ENCODE measurements around the gene TTC31. TPM values are rescaled to one million over a fixed set of nuclear protein-coding genes. Genes with fewer than 3 reads are reported as not detected.

The TTC31 gene
- total and polyA plus RNA-seq, 4 donors = 9.9 to 26.4 (median 15.8) TPM

DNA sequence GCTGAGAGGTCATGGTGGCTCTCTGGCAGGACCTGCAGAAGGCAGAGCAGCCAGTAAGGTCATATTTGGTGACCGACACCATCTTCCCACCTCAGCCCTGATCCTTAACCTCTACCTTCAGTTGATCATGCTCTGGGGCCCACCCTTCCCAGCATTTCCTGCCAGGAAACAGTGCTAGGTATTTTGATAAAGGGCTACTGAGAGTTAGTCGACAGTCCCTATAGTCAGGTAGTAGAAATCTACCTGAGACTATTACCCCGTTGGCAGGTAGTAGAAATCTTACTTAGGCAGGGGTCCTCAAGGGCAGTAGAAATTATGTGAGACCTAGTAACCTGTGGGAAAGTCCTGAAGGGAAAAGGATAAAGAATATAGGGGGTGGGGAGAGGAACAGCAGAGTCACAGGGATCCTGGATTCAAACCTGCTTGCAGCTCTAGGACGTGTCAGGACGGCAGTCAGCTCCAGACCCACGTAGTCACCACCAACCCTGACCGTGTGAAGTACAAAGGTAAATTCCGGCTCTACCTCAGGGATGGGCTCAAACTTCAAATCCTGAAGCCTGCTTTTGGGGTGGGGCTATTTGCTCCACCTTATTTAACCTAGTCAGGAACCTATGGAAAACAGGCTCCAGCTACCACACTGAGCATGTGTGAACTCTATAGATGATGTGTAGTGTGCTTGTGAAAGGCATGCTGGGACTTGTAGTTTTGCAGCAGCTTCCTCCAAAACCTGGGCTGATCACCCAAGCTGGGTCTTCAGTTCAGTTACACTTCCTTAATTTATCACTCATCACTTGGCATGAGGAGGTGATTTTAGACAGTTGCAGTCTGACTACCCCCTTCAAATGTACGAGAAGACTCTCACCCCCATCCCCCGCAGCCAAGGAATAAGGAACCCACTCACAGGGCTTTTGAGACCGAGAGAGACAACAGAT is 43.1 kb downstream of the TTC31 start, which contains the start of gene DQX1:
TSS of gene DQX1 (minus strand) at position 515 of the 932 bp plus-strand sequence. CDS start at position 13, 502 bp downstream.
- Histone ChIP-seq H3K36me3 (ENCODE audit: control insufficient read depth in 4 of 4, insufficient read depth in 3 of 4, low read depth in 1 of 4, low read length in 3 of 4) (peaks cover 9 to 20% (median 17%) of the 10 kb centered on the region in 4 donors), H3K9me3 (ENCODE audit: control insufficient read depth in 4 of 4, low read length in 3 of 4) (no peaks in the 10 kb centered on the region), H3K4me1 (ENCODE audit: control insufficient read depth in 4 of 4, insufficient read depth in 4 of 4, low read length in 3 of 4) (peaks cover 8 to 22% (median 16%) of the 10 kb centered on the region in 4 donors), H3K9ac (ENCODE audit: low read depth in 1 of 2, low read length in 2 of 2) (no peak within 1 kb of the TSS), H3K27me3 (ENCODE audit: control insufficient read depth in 4 of 4, insufficient read depth in 4 of 4, low read length in 3 of 4) (no peaks in the 10 kb centered on the region), H3K27ac (ENCODE audit: low read depth in 1 of 2, low read length in 2 of 2) (no peak within 1 kb of the TSS), H3K4me3 (ENCODE audit: low read depth in 1 of 3, low read length in 3 of 3) (no peak within 1 kb of the TSS)
- WGBS = 85% methylated on average over 11 of the region's 11 CpGs
- no peak for TF ChIP-seq EGR1 (IDR thresholded peaks at IDR 0.05; ENCODE audit: low read depth in 2 of 2)
- no peak for TF ChIP-seq YY1 (IDR thresholded peaks at IDR 0.05)
- no peak for TF ChIP-seq FOXA2 (IDR thresholded peaks at IDR 0.05)
- TF ChIP-seq, protein P1, sequence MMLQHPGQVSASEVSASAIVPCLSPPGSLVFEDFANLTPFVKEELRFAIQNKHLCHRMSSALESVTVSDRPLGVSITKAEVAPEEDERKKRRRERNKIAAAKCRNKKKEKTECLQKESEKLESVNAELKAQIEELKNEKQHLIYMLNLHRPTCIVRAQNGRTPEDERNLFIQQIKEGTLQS (IDR thresholded peaks at IDR 0.05) = no peak
- TF ChIP-seq TAF1 (conservative IDR thresholded peaks at IDR 0.05) = no peak
- no peak for TF ChIP-seq FOXA1 (IDR thresholded peaks at IDR 0.05)
- DNase-seq (ENCODE audit: low spot score) = no peak

DNA sequence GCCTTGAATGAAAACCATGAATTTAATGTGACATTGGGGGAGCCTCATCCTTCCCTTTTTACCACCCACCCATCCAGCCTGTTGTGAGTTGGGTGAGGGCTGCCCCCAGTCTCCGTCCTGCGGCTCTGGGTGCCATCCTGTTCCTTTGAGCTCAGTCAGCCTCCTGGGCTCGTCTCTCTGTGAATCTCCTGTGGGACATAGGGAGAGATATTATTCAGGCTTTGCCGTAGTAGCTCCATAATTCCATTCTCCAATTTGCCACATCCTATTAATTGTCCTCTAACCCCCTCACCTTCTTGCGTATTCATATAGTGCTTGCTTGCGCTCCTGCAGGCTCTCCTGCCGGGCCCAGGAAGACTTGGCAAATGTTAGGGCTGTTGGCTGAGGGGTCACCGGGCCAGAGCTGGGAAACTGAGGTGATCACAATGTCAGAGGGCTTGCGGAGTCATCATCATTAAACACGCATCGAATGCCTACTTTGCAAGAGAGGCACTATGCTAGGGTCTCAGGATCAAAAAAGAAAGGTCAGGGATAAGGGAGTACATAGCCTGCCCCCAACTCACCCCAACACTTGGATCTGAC is 43.9 kb downstream of the TTC31 start:
- TF ChIP-seq FOXA2 (IDR thresholded peaks at IDR 0.05) = no peak
- TF ChIP-seq GABPA (IDR thresholded peaks at IDR 0.05 in 1 of 2, conservative IDR thresholded peaks at IDR 0.05 in 1 of 2) = no peak
- no peak for TF ChIP-seq TAF1 (conservative IDR thresholded peaks at IDR 0.05)
- no peak for TF ChIP-seq SP1 (IDR thresholded peaks at IDR 0.05)
- no peak for TF ChIP-seq FOXA1 (IDR thresholded peaks at IDR 0.05)
- TF ChIP-seq RXRA (IDR thresholded peaks at IDR 0.05) = no peak
- TF ChIP-seq, protein P2, sequence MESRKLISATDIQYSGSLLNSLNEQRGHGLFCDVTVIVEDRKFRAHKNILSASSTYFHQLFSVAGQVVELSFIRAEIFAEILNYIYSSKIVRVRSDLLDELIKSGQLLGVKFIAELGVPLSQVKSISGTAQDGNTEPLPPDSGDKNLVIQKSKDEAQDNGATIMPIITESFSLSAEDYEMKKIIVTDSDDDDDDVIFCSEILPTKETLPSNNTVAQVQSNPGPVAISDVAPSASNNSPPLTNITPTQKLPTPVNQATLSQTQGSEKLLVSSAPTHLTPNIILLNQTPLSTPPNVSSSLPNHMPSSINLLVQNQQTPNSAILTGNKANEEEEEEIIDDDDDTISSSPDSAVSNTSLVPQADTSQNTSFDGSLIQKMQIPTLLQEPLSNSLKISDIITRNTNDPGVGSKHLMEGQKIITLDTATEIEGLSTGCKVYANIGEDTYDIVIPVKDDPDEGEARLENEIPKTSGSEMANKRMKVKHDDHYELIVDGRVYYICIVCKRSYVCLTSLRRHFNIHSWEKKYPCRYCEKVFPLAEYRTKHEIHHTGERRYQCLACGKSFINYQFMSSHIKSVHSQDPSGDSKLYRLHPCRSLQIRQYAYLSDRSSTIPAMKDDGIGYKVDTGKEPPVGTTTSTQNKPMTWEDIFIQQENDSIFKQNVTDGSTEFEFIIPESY (IDR thresholded peaks at IDR 0.05) = no peak
- TF ChIP-seq HNF4G (IDR thresholded peaks at IDR 0.05) = no peak
- peaks cover 8 to 26% (median 19%) of the 10 kb centered on the region in 4 donors for H3K4me1 ChIP-seq (ENCODE audit: control insufficient read depth in 4 of 4, insufficient read depth in 4 of 4, low read length in 3 of 4)
- no peak for DNase-seq (ENCODE audit: low spot score)
- H3K4me3 ChIP-seq (ENCODE audit: low read depth in 1 of 3, low read length in 3 of 3) = no peak overlapping the region
- H3K36me3 ChIP-seq (ENCODE audit: control insufficient read depth in 4 of 4, insufficient read depth in 3 of 4, low read depth in 1 of 4, low read length in 3 of 4) = peaks cover 9 to 20% (median 17%) of the 10 kb centered on the region in 4 donors
- no peak overlapping the region for H3K27ac ChIP-seq (ENCODE audit: low read depth in 1 of 2, low read length in 2 of 2)
- no peaks in the 10 kb centered on the region for H3K9me3 ChIP-seq (ENCODE audit: control insufficient read depth in 4 of 4, low read length in 3 of 4)
- H3K27me3 ChIP-seq (ENCODE audit: control insufficient read depth in 4 of 4, insufficient read depth in 4 of 4, low read length in 3 of 4) = no peaks in the 10 kb centered on the region
- 97% methylated on average over 11 of the region's 11 CpGs for WGBS
- no peak overlapping the region for H3K9ac ChIP-seq (ENCODE audit: low read depth in 1 of 2, low read length in 2 of 2)

DNA sequence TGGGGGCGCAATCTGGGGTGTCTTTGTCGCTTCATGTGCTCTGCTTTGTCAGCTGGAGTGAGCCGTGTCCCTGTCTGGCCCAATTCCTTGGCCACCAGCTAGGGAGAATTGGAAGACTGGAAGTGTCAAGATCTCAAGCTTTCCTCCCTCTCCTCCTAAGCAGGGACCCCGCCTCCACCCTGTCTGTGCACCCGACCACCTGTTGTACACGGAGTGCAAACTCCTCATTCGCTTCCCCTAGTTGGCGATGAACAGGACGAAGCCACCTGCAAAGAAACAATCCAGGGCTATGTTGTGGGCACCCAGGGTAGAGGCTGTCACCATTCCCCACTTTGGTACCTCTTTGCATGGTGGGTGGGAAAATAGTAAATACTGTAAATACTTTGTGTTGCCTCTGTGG is 44.9 kb downstream of the TTC31 start:
- no peaks in the 10 kb centered on the region for H3K9me3 ChIP-seq (ENCODE audit: control insufficient read depth in 4 of 4, low read length in 3 of 4)
- WGBS = 96% methylated on average over 9 of the region's 9 CpGs
- no peak for DNase-seq (ENCODE audit: low spot score)

More for the DNA sequence above, 44.9 kb downstream of the TTC31 start:
- TF ChIP-seq HNF4G (IDR thresholded peaks at IDR 0.05) (no peak), RAD21 (IDR thresholded peaks at IDR 0.05) (no peak), JUND (IDR thresholded peaks at IDR 0.05) (no peak), NR2F2 (IDR thresholded peaks at IDR 0.05) (no peak), GABPA (IDR thresholded peaks at IDR 0.05 in 1 of 2, conservative IDR thresholded peaks at IDR 0.05 in 1 of 2) (no peak), FOXA2 (IDR thresholded peaks at IDR 0.05) (no peak), FOXA1 (IDR thresholded peaks at IDR 0.05) (no peak), HNF4A (conservative IDR thresholded peaks at IDR 0.05) (no peak), RXRA (IDR thresholded peaks at IDR 0.05) (no peak), YY1 (IDR thresholded peaks at IDR 0.05) (no peak), SP1 (IDR thresholded peaks at IDR 0.05) (no peak)
- TF ChIP-seq, protein P3, sequence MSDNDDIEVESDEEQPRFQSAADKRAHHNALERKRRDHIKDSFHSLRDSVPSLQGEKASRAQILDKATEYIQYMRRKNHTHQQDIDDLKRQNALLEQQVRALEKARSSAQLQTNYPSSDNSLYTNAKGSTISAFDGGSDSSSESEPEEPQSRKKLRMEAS (IDR thresholded peaks at IDR 0.05) = no peak
- TF ChIP-seq, protein P4, sequence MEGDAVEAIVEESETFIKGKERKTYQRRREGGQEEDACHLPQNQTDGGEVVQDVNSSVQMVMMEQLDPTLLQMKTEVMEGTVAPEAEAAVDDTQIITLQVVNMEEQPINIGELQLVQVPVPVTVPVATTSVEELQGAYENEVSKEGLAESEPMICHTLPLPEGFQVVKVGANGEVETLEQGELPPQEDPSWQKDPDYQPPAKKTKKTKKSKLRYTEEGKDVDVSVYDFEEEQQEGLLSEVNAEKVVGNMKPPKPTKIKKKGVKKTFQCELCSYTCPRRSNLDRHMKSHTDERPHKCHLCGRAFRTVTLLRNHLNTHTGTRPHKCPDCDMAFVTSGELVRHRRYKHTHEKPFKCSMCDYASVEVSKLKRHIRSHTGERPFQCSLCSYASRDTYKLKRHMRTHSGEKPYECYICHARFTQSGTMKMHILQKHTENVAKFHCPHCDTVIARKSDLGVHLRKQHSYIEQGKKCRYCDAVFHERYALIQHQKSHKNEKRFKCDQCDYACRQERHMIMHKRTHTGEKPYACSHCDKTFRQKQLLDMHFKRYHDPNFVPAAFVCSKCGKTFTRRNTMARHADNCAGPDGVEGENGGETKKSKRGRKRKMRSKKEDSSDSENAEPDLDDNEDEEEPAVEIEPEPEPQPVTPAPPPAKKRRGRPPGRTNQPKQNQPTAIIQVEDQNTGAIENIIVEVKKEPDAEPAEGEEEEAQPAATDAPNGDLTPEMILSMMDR (IDR thresholded peaks at IDR 0.05; ENCODE audit: low read depth, low read length, missing input control) = no peak
- TF ChIP-seq, protein P5, sequence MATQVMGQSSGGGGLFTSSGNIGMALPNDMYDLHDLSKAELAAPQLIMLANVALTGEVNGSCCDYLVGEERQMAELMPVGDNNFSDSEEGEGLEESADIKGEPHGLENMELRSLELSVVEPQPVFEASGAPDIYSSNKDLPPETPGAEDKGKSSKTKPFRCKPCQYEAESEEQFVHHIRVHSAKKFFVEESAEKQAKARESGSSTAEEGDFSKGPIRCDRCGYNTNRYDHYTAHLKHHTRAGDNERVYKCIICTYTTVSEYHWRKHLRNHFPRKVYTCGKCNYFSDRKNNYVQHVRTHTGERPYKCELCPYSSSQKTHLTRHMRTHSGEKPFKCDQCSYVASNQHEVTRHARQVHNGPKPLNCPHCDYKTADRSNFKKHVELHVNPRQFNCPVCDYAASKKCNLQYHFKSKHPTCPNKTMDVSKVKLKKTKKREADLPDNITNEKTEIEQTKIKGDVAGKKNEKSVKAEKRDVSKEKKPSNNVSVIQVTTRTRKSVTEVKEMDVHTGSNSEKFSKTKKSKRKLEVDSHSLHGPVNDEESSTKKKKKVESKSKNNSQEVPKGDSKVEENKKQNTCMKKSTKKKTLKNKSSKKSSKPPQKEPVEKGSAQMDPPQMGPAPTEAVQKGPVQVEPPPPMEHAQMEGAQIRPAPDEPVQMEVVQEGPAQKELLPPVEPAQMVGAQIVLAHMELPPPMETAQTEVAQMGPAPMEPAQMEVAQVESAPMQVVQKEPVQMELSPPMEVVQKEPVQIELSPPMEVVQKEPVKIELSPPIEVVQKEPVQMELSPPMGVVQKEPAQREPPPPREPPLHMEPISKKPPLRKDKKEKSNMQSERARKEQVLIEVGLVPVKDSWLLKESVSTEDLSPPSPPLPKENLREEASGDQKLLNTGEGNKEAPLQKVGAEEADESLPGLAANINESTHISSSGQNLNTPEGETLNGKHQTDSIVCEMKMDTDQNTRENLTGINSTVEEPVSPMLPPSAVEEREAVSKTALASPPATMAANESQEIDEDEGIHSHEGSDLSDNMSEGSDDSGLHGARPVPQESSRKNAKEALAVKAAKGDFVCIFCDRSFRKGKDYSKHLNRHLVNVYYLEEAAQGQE (IDR thresholded peaks at IDR 0.05) = no peak
- H3K27me3 ChIP-seq (ENCODE audit: control insufficient read depth in 4 of 4, insufficient read depth in 4 of 4, low read length in 3 of 4) = no peaks in the 10 kb centered on the region
- peaks cover 8 to 26% (median 19%) of the 10 kb centered on the region in 4 donors for H3K4me1 ChIP-seq (ENCODE audit: control insufficient read depth in 4 of 4, insufficient read depth in 4 of 4, low read length in 3 of 4)
- H3K4me3 ChIP-seq (ENCODE audit: low read depth in 1 of 3, low read length in 3 of 3) = no peak overlapping the region
- H3K9ac ChIP-seq (ENCODE audit: low read depth in 1 of 2, low read length in 2 of 2) = no peak overlapping the region
- H3K36me3 ChIP-seq (ENCODE audit: control insufficient read depth in 4 of 4, insufficient read depth in 3 of 4, low read depth in 1 of 4, low read length in 3 of 4) = peaks cover 9 to 20% (median 17%) of the 10 kb centered on the region in 4 donors
- no peak overlapping the region for H3K27ac ChIP-seq (ENCODE audit: low read depth in 1 of 2, low read length in 2 of 2)
